Esophagus squamous epithelium (tissue), 5 donors: Measurements from ENCODE around the gene AVPR1B. TPM values are rescaled to one million over a fixed set of nuclear protein-coding genes. Genes with fewer than 3 reads are reported as not detected.
"Not testable (repeated sequence)": the region's sequence is repeated elsewhere in the genome, so short reads cannot be mapped to it uniquely, and the experiment has no call there.

Experiments
- DNase-seq: peaks from one replicate; lab custom pipeline; 2025; lab: John Stamatoyannopoulos, UW
- H3K27ac ChIP-seq, 4 donors: fragments of 200-600 bp; sonication (generic); one replicate each; pipeline ENCODE4 v1.5.1; 2016 to 2019; ENCODE audit warnings: mild to moderate bottlenecking in 1 of 4
- H3K27me3 ChIP-seq, 4 donors: fragments of 200-600 bp; sonication (generic); 1 replicate in 3 of 4; 2 replicates in 1 of 4; pipeline versions ENCODE4 v1.5.1 to v1.6.0; 2017 to 2021; ENCODE audit warnings: antibody characterized with exemption in 1 of 4
- H3K36me3 ChIP-seq, 3 donors: fragments of 200-600 bp; sonication (generic); one replicate each; pipeline ENCODE4 v1.5.1; 2016 to 2019
- H3K4me1 ChIP-seq, 3 donors: fragments of 200-600 bp; sonication (generic); one replicate each; pipeline ENCODE4 v1.5.1; 2017 to 2019
- H3K4me3 ChIP-seq, 4 donors: fragments of 200-600 bp; sonication (generic); 1 replicate in 3 of 4; 2 replicates in 1 of 4; pipeline ENCODE4 v1.5.1; 2016 to 2019; ENCODE audit warnings: mild to moderate bottlenecking in 2 of 4, moderate library complexity in 1 of 4
- H3K9me3 ChIP-seq, 3 donors: fragments of 200-600 bp; sonication (generic); one replicate each; pipeline ENCODE4 v1.5.1; 2016 to 2019
- POLR2A ChIP-seq, 4 donors: fragments of 450-650 bp; IDR thresholded peaks; one replicate each; pipeline ENCODE4 v1.6.1; 2017; ENCODE audit warnings: antibody characterized with exemption in 4 of 4, mild to moderate bottlenecking in 4 of 4, moderate library complexity in 3 of 4
- WGBS, 2 donors: methylation state at CpG; one replicate each; pipeline ENCODE4 v1.1.5; 2018; 5-methylcytosine and 5-hydroxymethylcytosine counted together
- intact Hi-C: fragments of 100-400 bp; cut with DNase I; formaldehyde crosslinking; loops from one replicate; pipeline ENCODE4 v1.15.0; 2022
- total RNA-seq, 4 donors: library from RNA; depleted of rRNA; stranded (reverse); fragments of >200 nt; gene quantifications; one replicate each; pipeline ENCODE4 v1.1.0, GENCODE V29; 2016
- TF ChIP-seq, protein P1 (sequence below), 6 experiments: fragments of 450-650 bp in 4 of 6; fragments of 200-600 bp in 2 of 6; sonication (generic) in 2 of 6; IDR thresholded peaks; one replicate each; pipeline ENCODE4 v1.5.1; 2016 to 2019; ENCODE audit warnings: antibody characterized with exemption in 6 of 6, mild to moderate bottlenecking in 4 of 6, moderate library complexity in 4 of 6
- donor health status: DM: yes; HTN: yes; CAD: no.

AVPR1B gene
- total RNA-seq, 4 donors from 2014 or later: not detected

- TF ChIP-seq, protein P1, sequence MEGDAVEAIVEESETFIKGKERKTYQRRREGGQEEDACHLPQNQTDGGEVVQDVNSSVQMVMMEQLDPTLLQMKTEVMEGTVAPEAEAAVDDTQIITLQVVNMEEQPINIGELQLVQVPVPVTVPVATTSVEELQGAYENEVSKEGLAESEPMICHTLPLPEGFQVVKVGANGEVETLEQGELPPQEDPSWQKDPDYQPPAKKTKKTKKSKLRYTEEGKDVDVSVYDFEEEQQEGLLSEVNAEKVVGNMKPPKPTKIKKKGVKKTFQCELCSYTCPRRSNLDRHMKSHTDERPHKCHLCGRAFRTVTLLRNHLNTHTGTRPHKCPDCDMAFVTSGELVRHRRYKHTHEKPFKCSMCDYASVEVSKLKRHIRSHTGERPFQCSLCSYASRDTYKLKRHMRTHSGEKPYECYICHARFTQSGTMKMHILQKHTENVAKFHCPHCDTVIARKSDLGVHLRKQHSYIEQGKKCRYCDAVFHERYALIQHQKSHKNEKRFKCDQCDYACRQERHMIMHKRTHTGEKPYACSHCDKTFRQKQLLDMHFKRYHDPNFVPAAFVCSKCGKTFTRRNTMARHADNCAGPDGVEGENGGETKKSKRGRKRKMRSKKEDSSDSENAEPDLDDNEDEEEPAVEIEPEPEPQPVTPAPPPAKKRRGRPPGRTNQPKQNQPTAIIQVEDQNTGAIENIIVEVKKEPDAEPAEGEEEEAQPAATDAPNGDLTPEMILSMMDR (IDR thresholded peaks at IDR 0.05): no peak
- TF ChIP-seq POLR2A (IDR thresholded peaks at IDR 0.05): no peak
- peaks cover 0 to 10% (median 0%) of the 10 kb centered on the region in 4 donors for H3K27me3 ChIP-seq
- WGBS, 2 donors: 63 to 78% methylated on average over 1 of the region's 1 CpG
- no peaks in the 10 kb centered on the region for H3K36me3 ChIP-seq
- H3K27ac ChIP-seq: no peak overlapping the region
- H3K4me1 ChIP-seq: no peaks in the 10 kb centered on the region
- H3K9me3 ChIP-seq: no peaks in the 10 kb centered on the region
- intact Hi-C loops: no loop called here
- DNase-seq: no peak
- no peak overlapping the region for H3K4me3 ChIP-seq
Measured at GRCh38 chr1:206068314-206068713, 48.9 kb downstream of the AVPR1B start.

GRCh38 chr1:206067486-206068227, 49.5 kb downstream of the AVPR1B start:
- intact Hi-C loops: no loop called here
- no peak for DNase-seq
- TF ChIP-seq, protein P1 (IDR thresholded peaks at IDR 0.05): no peak
- no peak for TF ChIP-seq POLR2A (IDR thresholded peaks at IDR 0.05)
- Histone ChIP-seq H3K9me3 (no peaks in the 10 kb centered on the region), H3K4me3 (no peak overlapping the region), H3K36me3 (no peaks in the 10 kb centered on the region), H3K27me3 (peaks cover 0 to 10% (median 0%) of the 10 kb centered on the region in 4 donors), H3K27ac (no peak overlapping the region), H3K4me1 (no peaks in the 10 kb centered on the region)
- WGBS, 2 donors: 70 to 71% methylated on average over 8 of the region's 8 CpGs

GRCh38 chr1:206066479-206067171, 50.6 kb downstream of the AVPR1B start:
- no peak overlapping the region for H3K27ac ChIP-seq
- DNase-seq: no peak
- H3K27me3 ChIP-seq: peaks cover 0 to 10% (median 0%) of the 10 kb centered on the region in 4 donors
- intact Hi-C loops: no loop called here
- no peaks in the 10 kb centered on the region for H3K36me3 ChIP-seq
- no peak overlapping the region for H3K4me3 ChIP-seq
- WGBS, 2 donors: 70 to 80% methylated on average over 5 of the region's 6 CpGs
- H3K9me3 ChIP-seq: no peaks in the 10 kb centered on the region
- no peaks in the 10 kb centered on the region for H3K4me1 ChIP-seq
- TF ChIP-seq POLR2A (IDR thresholded peaks at IDR 0.05): no peak

- TF ChIP-seq POLR2A (IDR thresholded peaks at IDR 0.05): no peak
- TF ChIP-seq, protein P1 (IDR thresholded peaks at IDR 0.05): no peak
- H3K27ac ChIP-seq: no peak overlapping the region
- H3K36me3 ChIP-seq: no peaks in the 10 kb centered on the region
- DNase-seq: no peak
- H3K4me1 ChIP-seq: no peaks in the 10 kb centered on the region
- H3K27me3 ChIP-seq: peaks cover 0 to 10% (median 0%) of the 10 kb centered on the region in 4 donors
- H3K4me3 ChIP-seq: no peak overlapping the region
- WGBS, 2 donors: 75 to 80% methylated on average over 3 to 4 of the region's 4 CpGs
- intact Hi-C loops: no loop called here
- no peaks in the 10 kb centered on the region for H3K9me3 ChIP-seq
Measured at GRCh38 chr1:206065547-206066145, 51.5 kb downstream of the AVPR1B start.

DNA sequence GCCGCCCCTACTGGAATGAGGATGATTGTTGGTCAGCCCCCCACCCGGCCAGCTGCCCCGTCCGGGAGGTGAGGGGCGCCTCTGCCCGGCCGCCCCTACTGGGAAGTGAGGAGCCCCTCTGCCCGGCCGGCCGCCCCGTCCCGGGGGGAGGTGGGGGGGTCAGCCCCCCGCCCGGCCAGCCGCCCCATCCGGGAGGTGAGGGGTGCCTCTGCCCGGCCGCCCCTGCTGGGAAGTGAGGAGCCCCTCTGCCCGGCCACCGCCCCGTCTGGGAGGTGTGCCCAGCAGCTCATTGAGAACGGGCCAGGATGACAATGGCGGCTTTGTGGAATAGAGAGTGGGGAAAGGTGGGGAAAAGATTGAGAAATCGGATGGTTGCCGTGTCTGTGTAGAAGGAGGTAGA, 52.7 kb downstream of the AVPR1B start:
- H3K27ac ChIP-seq, DNase-seq, H3K36me3 ChIP-seq, intact Hi-C loops, H3K9me3 ChIP-seq, H3K4me1 ChIP-seq, H3K4me3 ChIP-seq, H3K27me3 ChIP-seq: not testable (repeated sequence)
- 100% methylated on average over 1 of the region's 25 CpGs; no CpG with 5 or more reads in 1 of the 2 donors for WGBS, 2 donors

GRCh38 chr1:206064001-206064400, 53.2 kb downstream of the AVPR1B start:
- DNase-seq, H3K27me3 ChIP-seq, H3K36me3 ChIP-seq, H3K4me3 ChIP-seq, H3K4me1 ChIP-seq, H3K27ac ChIP-seq, intact Hi-C loops, H3K9me3 ChIP-seq: not testable (repeated sequence)
- WGBS, 2 donors: no CpG with 5 or more reads among the region's 35 CpGs
